ENCODE results near the gene L1CAM. TPM values are rescaled to one million over a fixed set of nuclear protein-coding genes. Genes with fewer than 3 reads are reported as not detected.

L1CAM gene
- total and polyA plus RNA-seq, 4 experiments from 2014 or later, result 0.26 to 1.8 (median 0.80) TPM

- H3K4me1 ChIP-seq (ENCODE audit: insufficient read depth, low read length), result no peaks in the 10 kb centered on the region
- peak; percentile 56 to 68 (median 61) for DNase-seq
- ChIA-PET POLR2A (ENCODE audit: partially characterized antibody) (no interaction called here), CTCF (ENCODE audit: partially characterized antibody) (no interaction called here)
- peak overlapping the region in 1 of 8 donors; percentile 6 for H3K4me3 Mint-ChIP-seq
- no peak overlapping the region for H3K27ac ChIP-seq (ENCODE audit: low read depth, low read length)
- H3K4me1 Mint-ChIP-seq, result peaks cover 4 to 20% (median 11%) of the 10 kb centered on the region in 4 donors
- no peaks in the 10 kb centered on the region for H3K36me3 Mint-ChIP-seq
- H3K27ac Mint-ChIP-seq, result peak overlapping the region in 3 of 7 donors; percentile 46 to 73 (median 68)
- peaks cover 6 to 13% of the 10 kb centered on the region in 2 donors for H3K27me3 Mint-ChIP-seq
- H3K4me3 ChIP-seq (ENCODE audit: low read length in 2 of 2), result no peak overlapping the region
- H3K27me3 ChIP-seq (ENCODE audit: insufficient read depth, low read length), result no peaks in the 10 kb centered on the region
- no peaks in the 10 kb centered on the region for H3K36me3 ChIP-seq (ENCODE audit: insufficient read depth, low read length)
- intact Hi-C loops (cut with micrococcal nuclease), result no loop called here
- H3K9me3 Mint-ChIP-seq, result peaks cover 0 to 3% (median 0%) of the 10 kb centered on the region in 8 donors
- H3K9me3 ChIP-seq (ENCODE audit: control insufficient read depth in 1 of 2, low read length in 2 of 2), result no peaks in the 10 kb centered on the region
Measured at GRCh38 chrX:153875391-153876111, 10.4 kb downstream of the L1CAM start.

GRCh38 chrX:153874366-153875125 is 11.4 kb downstream of the L1CAM start:
- Histone ChIP-seq H3K27ac (ENCODE audit: low read depth, low read length) (no peak overlapping the region), H3K4me1 (ENCODE audit: insufficient read depth, low read length) (no peaks in the 10 kb centered on the region), H3K27me3 (ENCODE audit: insufficient read depth, low read length) (no peaks in the 10 kb centered on the region), H3K9me3 (ENCODE audit: control insufficient read depth in 1 of 2, low read length in 2 of 2) (no peaks in the 10 kb centered on the region), H3K4me3 (ENCODE audit: low read length in 2 of 2) (no peak overlapping the region), H3K36me3 (ENCODE audit: insufficient read depth, low read length) (no peaks in the 10 kb centered on the region)
- Mint-ChIP-seq H3K4me1 (peaks cover 4 to 20% (median 11%) of the 10 kb centered on the region in 4 donors), H3K4me3 (peak overlapping the region in 1 of 8 donors; percentile 11), H3K36me3 (no peaks in the 10 kb centered on the region), H3K27me3 (peaks cover 6 to 13% of the 10 kb centered on the region in 2 donors), H3K27ac (peak overlapping the region in 3 of 7 donors; percentile 24 to 91 (median 68)), H3K9me3 (peaks cover 0 to 3% (median 0%) of the 10 kb centered on the region in 8 donors)
- intact Hi-C loops (cut with micrococcal nuclease), result no loop called here
- ChIA-PET POLR2A (ENCODE audit: partially characterized antibody) (no interaction called here), CTCF (ENCODE audit: partially characterized antibody) (no interaction called here)
- no peak for DNase-seq

GRCh38 chrX:153874085-153874365 is 11.9 kb downstream of the L1CAM start:
- H3K27me3 ChIP-seq (ENCODE audit: insufficient read depth, low read length), result no peaks in the 10 kb centered on the region
- Mint-ChIP-seq H3K9me3 (peaks cover 0 to 2% (median 0%) of the 10 kb centered on the region in 8 donors), H3K27ac (no peak overlapping the region), H3K4me3 (no peak overlapping the region), H3K27me3 (peaks cover 4 to 11% of the 10 kb centered on the region in 2 donors), H3K4me1 (peaks cover 2 to 16% (median 11%) of the 10 kb centered on the region in 4 donors), H3K36me3 (no peaks in the 10 kb centered on the region)
- ChIA-PET CTCF (ENCODE audit: partially characterized antibody) (no interaction called here), POLR2A (ENCODE audit: partially characterized antibody) (no interaction called here)
- DNase-seq, result no peak
- H3K4me3 ChIP-seq (ENCODE audit: low read length in 2 of 2), result no peak overlapping the region
- H3K27ac ChIP-seq (ENCODE audit: low read depth, low read length), result no peak overlapping the region
- H3K4me1 ChIP-seq (ENCODE audit: insufficient read depth, low read length), result no peaks in the 10 kb centered on the region
- no peaks in the 10 kb centered on the region for H3K36me3 ChIP-seq (ENCODE audit: insufficient read depth, low read length)
- H3K9me3 ChIP-seq (ENCODE audit: control insufficient read depth in 1 of 2, low read length in 2 of 2), result no peaks in the 10 kb centered on the region
- intact Hi-C loops (cut with micrococcal nuclease), result no loop called here

GRCh38 chrX:153873282-153874084 is 12.5 kb downstream of the L1CAM start:
- H3K27me3 Mint-ChIP-seq, result peaks cover 3 to 9% of the 10 kb centered on the region in 2 donors
- DNase-seq, result no peak
- H3K4me3 Mint-ChIP-seq, result no peak overlapping the region
- no peak overlapping the region for H3K4me3 ChIP-seq (ENCODE audit: low read length in 2 of 2)
- intact Hi-C loops (cut with micrococcal nuclease), result no loop called here
- no peaks in the 10 kb centered on the region for H3K9me3 ChIP-seq (ENCODE audit: control insufficient read depth in 1 of 2, low read length in 2 of 2)
- H3K4me1 Mint-ChIP-seq, result peaks cover 2 to 14% (median 10%) of the 10 kb centered on the region in 4 donors
- no peaks in the 10 kb centered on the region for H3K9me3 Mint-ChIP-seq
- H3K27ac ChIP-seq (ENCODE audit: low read depth, low read length), result no peak overlapping the region
- H3K36me3 Mint-ChIP-seq, result no peaks in the 10 kb centered on the region
- CTCF ChIA-PET (ENCODE audit: partially characterized antibody), result no interaction called here
- H3K27me3 ChIP-seq (ENCODE audit: insufficient read depth, low read length), result no peaks in the 10 kb centered on the region
- H3K4me1 ChIP-seq (ENCODE audit: insufficient read depth, low read length), result no peaks in the 10 kb centered on the region
- POLR2A ChIA-PET (ENCODE audit: partially characterized antibody), result no interaction called here
- H3K36me3 ChIP-seq (ENCODE audit: insufficient read depth, low read length), result no peaks in the 10 kb centered on the region
- no peak overlapping the region for H3K27ac Mint-ChIP-seq

- Histone ChIP-seq H3K27ac (ENCODE audit: low read depth, low read length) (no peak overlapping the region), H3K9me3 (ENCODE audit: control insufficient read depth in 1 of 2, low read length in 2 of 2) (no peaks in the 10 kb centered on the region), H3K4me3 (ENCODE audit: low read length in 2 of 2) (no peak overlapping the region), H3K27me3 (ENCODE audit: insufficient read depth, low read length) (no peaks in the 10 kb centered on the region), H3K4me1 (ENCODE audit: insufficient read depth, low read length) (no peaks in the 10 kb centered on the region), H3K36me3 (ENCODE audit: insufficient read depth, low read length) (no peaks in the 10 kb centered on the region)
- H3K27me3 Mint-ChIP-seq, result peaks cover 3 to 6% of the 10 kb centered on the region in 2 donors
- DNase-seq, result no peak
- peak overlapping the region in 1 of 7 donors; percentile 57 for H3K27ac Mint-ChIP-seq
- POLR2A ChIA-PET (ENCODE audit: partially characterized antibody), result no interaction called here
- CTCF ChIA-PET (ENCODE audit: partially characterized antibody), result no interaction called here
- peaks cover 0 to 8% (median 3%) of the 10 kb centered on the region in 4 donors for H3K4me1 Mint-ChIP-seq
- intact Hi-C loops (cut with micrococcal nuclease), result no loop called here
- H3K4me3 Mint-ChIP-seq, result no peak overlapping the region
- H3K36me3 Mint-ChIP-seq, result no peaks in the 10 kb centered on the region
- H3K9me3 Mint-ChIP-seq, result no peaks in the 10 kb centered on the region
Measured at GRCh38 chrX:153871946-153872878, 13.8 kb downstream of the L1CAM start.

DNA sequence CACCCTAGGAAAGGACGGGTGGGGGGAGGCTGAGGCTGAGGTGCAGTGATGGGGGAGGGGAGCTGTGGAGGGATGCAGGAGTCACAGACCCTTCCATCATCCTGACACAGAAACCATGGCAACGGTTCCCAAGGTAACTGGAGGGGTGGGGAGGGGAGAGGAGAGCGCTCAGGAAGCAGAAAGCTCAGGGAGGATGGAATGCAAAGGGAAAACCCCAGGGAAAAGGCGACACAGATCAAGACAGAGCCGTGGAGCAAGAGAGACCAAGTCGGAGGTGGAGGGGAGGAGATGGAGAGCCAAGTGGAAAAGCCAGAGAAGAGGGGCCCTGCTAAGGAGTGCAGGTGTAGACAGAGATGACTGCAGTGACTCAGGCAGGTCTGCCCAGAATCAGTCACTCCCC is 14.5 kb downstream of the L1CAM start:
- no peaks in the 10 kb centered on the region for H3K9me3 ChIP-seq (ENCODE audit: control insufficient read depth in 1 of 2, low read length in 2 of 2)
- no peak overlapping the region for H3K27ac ChIP-seq (ENCODE audit: low read depth, low read length)
- no peak overlapping the region for H3K4me3 Mint-ChIP-seq
- no peaks in the 10 kb centered on the region for H3K9me3 Mint-ChIP-seq
- POLR2A ChIA-PET (ENCODE audit: partially characterized antibody), result no interaction called here
- no peaks in the 10 kb centered on the region for H3K4me1 ChIP-seq (ENCODE audit: insufficient read depth, low read length)
- H3K27me3 Mint-ChIP-seq, result peaks cover 3 to 6% of the 10 kb centered on the region in 2 donors
- H3K36me3 ChIP-seq (ENCODE audit: insufficient read depth, low read length), result no peaks in the 10 kb centered on the region
- H3K4me1 Mint-ChIP-seq, result peaks cover 0 to 8% (median 3%) of the 10 kb centered on the region in 4 donors
- CTCF ChIA-PET (ENCODE audit: partially characterized antibody), result no interaction called here
- no peaks in the 10 kb centered on the region for H3K36me3 Mint-ChIP-seq
- no peak overlapping the region for H3K4me3 ChIP-seq (ENCODE audit: low read length in 2 of 2)
- intact Hi-C loops (cut with micrococcal nuclease), result no loop called here
- no peaks in the 10 kb centered on the region for H3K27me3 ChIP-seq (ENCODE audit: insufficient read depth, low read length)
- H3K27ac Mint-ChIP-seq, result no peak overlapping the region
- DNase-seq, result no peak

All from CD4-positive, alpha-beta memory T cell (primary cell).